K562 (cell line): ENCODE measurements around the gene KCND2.

Experiments
- MAZ ChIP-seq, 2 experiments: fragments of 450-650 bp in 1 of 2; sonication (generic) in 1 of 2; formaldehyde crosslinking; IDR thresholded peaks in 1 of 2; conservative IDR thresholded peaks in 1 of 2; 2 replicates each; pipeline versions ENCODE4 v1.4.0 to v1.5.0; 2020; ENCODE audit warnings: mild to moderate bottlenecking in 1 of 2, missing genetic modification reagents in 1 of 2
- TCF3 ChIP-seq: sonication (generic); formaldehyde crosslinking; IDR thresholded peaks from 2 replicates; pipeline ENCODE4 v1.4.0; 2020; ENCODE audit warnings: mild to moderate bottlenecking, missing genetic modification reagents

- no peak for TF ChIP-seq TCF3 (CRISPR knock-in tag)
- TF ChIP-seq MAZ (CRISPR knock-in tag; conservative IDR thresholded peaks at IDR 0.05 in 1 of 2, IDR thresholded peaks at IDR 0.05 in 1 of 2), result no peak
Measured at GRCh38 chr7:120603366-120603765, 330.4 kb downstream of the KCND2 start.
